OCI-M2 (cell line): Measurements from ENCODE around the gene CFAP410.
"Not testable (repeated sequence)": the region's sequence is repeated elsewhere in the genome, so short reads cannot be mapped to it uniquely, and the experiment has no call there.

ENCODE experiments used
- DNase-seq: peaks from one replicate; lab custom pipeline; 2025; ENCODE audit not compliant: unreplicated experiment; lab: John Stamatoyannopoulos, UW

Gene CFAP410

GRCh38 chr21:44370027-44370735, 31.0 kb upstream of the CFAP410 start:
- no peak for DNase-seq

- DNase-seq: no peak
These were observed 29.7 kb upstream of the CFAP410 start for GRCh38 chr21:44368711-44369446.

GRCh38 chr21:44366586-44367211, 27.5 kb upstream of the CFAP410 start:
- no peak for DNase-seq

- DNase-seq: no peak
These were observed 26.9 kb upstream of the CFAP410 start for GRCh38 chr21:44365967-44366585.

- no peak for DNase-seq
These were observed 26.2 kb upstream of the CFAP410 start for GRCh38 chr21:44365251-44365966.

- DNase-seq: no peak
These were observed 25.2 kb upstream of the CFAP410 start for GRCh38 chr21:44364151-44365053.

GRCh38 chr21:44363278-44363677, 24.1 kb upstream of the CFAP410 start:
- DNase-seq: no peak

DNA sequence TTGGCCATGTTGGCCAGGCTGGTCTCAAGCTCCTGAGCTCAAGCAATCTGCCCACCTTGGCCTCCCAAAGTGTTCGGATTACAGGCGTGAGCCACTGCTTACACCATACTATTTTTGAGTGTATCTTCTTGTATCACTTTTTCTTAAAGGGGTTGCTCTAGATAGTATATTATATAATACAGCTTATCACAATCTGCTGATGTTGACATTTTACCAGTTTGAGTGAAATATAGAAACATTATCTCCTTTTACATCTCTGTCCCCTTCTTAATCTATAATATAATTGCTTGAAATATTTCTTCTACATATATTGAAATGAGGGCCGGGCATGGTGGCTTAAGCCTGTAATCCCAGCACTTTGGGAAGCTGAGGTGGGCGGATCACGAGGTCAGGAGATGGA, 22.7 kb upstream of the CFAP410 start:
- DNase-seq: not testable (repeated sequence)

DNA sequence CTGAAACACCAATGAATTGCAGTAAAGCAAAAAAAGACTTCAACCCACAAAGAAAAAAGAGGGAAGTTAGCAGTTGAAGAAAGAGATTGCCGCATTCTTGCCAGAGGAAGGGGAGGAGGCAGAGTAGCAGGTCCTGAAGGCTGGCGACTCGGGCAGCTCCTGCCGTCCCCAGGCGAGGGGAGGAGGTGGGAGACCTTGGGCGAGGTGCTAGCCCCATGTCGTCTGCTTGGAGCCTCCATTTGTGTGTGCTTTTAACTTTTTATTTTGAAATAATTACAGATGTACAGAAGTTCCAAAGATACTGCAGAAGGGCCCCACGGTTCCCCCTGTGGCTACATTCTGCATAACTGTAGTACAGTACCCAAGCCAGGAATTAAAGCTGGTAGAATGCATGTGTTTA, 21.0 kb upstream of the CFAP410 start:
- no peak for DNase-seq

DNA sequence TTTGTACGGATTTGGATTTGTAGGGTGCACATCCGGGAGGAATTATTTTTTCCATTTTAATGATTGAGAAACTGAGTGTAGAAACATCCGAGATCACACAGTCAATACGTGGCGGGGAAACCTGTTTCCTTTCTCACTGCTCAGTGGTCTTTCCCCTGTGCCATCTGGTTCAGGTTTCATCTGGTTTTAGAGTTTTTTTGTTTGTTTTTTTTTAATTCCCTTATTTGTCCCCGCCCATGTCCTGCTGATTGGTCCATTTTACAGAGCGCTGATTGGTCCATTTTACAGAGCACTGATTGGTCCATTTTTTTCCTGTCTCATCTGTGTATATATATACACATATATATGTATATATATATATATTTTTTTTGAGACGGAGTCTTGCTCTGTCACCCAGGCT, 20.2 kb upstream of the CFAP410 start:
- DNase-seq: no peak

- DNase-seq: no peak
These were observed 18.1 kb upstream of the CFAP410 start for GRCh38 chr21:44357064-44357837.

DNA sequence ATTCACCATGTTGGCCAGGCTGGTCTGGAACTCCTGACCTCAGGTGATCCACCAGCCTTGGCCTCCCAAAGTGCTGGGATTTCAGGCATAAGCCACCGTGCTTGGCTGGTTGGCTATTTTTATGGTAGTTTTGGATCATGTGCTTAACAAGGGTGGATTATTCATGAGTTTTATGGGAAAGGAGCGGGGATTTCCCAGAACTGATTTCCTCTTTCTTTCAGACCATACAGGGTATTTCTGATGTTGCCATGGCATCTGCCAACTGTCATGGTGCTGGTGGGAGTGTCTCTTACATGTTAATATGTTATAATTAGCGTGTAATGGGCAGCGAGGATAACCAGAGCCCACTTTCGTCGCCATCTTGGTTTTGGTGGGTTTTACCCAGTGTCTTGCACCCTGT, 17.4 kb upstream of the CFAP410 start:
- no peak for DNase-seq

DNA sequence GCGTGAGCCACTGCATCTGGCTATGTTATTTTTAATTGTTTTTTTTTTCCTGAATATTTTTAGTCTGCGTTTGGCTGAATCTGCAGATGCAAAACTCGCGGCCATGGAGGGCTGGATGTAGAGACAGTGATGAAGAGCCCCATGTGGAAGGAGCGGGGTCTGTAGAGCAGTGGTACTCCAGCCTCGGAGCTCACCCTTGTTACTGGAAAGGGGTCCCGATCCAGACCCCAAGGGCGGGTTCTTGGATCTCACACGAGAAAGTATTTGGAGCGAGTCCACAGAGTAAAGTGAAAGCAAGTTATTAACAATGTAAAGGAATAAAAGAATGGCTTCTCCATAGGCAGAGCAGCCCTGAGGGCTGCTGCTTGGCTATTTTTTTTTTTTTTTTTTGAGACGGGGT, 17.0 kb upstream of the CFAP410 start:
- no peak for DNase-seq

- no peak for DNase-seq
These were observed 15.9 kb upstream of the CFAP410 start for GRCh38 chr21:44354775-44355771.

DNA sequence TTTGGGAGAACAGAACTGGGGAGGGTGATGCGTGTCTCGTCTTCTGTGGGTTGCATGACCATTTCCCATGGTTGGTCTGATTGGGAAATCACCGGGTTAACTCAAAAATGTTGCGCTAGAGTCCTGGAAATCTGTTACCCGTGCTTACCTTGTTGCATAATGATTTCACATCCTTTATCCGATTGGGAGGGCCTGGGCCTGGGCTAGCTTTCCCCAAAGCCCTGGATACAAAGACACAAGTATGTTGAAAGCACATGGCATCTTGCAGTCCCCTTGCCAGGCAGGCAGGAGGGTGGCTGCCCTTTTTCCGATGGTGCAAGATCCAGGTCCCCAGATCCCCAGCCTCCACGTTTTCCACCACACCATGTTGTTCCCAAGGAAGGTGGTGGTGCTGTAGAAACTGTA, 14.8 kb upstream of the CFAP410 start:
- DNase-seq: no peak

- no peak for DNase-seq
These were observed 14.2 kb upstream of the CFAP410 start, which contains the start of gene TRPM2 for GRCh38 chr21:44353191-44353970. TRPM2 (plus strand) TSS chr21:44353621; CDS start chr21:44353701, 80 bp downstream.

DNA sequence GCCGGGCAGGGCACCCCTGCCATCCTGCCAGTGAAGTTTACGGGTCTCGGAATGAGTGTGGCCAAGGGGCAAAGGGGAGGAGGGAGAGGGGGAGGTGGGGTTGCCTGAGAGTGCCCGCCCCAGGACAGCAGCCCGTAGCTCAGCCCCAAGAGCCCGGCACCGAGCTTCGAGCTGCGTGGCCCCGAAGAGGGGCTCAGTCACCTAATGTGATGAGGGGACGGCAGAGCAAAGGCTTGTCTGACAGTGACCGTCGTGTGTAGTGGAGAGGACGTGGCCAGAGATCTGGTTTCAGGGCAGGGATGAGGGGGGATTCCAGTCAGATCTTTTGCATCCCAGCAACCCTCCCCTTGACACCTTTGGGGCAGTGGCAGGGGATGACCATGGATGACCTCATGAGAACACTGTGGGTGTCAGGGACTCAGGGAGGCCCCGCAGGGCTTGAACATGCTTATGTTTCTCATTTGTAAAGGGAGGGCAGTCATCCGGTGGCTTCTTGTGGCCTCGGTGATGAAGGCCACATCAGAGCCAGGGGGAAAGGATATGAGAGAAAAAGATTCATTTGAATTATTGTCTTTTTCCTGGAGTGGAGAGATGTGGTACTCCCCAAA, 13.2 kb upstream of the CFAP410 start:
- DNase-seq: no peak
